ENCODE data around the gene C17orf75. TPM values are rescaled to one million over a fixed set of nuclear protein-coding genes. Genes with fewer than 3 reads are reported as not detected.

Gene C17orf75
- total RNA-seq, 4 donors from 2014 or later = 3.1 to 8.5 (median 7.5) TPM

GRCh38 chr17:32288615-32289014 lies 53.4 kb downstream of the C17orf75 start:
- no peak for TF ChIP-seq CTCF (IDR thresholded peaks at IDR 0.05; ENCODE audit: low read depth)

- TF ChIP-seq CTCF (IDR thresholded peaks at IDR 0.05; ENCODE audit: low read depth) = no peak
Observed at GRCh38 chr17:32287804-32288511, 54.0 kb downstream of the C17orf75 start.

GRCh38 chr17:32286518-32286900 lies 55.5 kb downstream of the C17orf75 start:
- no peak for TF ChIP-seq CTCF (IDR thresholded peaks at IDR 0.05; ENCODE audit: low read depth)

GRCh38 chr17:32285746-32286517 lies 56.0 kb downstream of the C17orf75 start:
- no peak for TF ChIP-seq CTCF (IDR thresholded peaks at IDR 0.05; ENCODE audit: low read depth)

GRCh38 chr17:32285306-32285705 lies 56.7 kb downstream of the C17orf75 start:
- TF ChIP-seq CTCF (IDR thresholded peaks at IDR 0.05; ENCODE audit: low read depth) = no peak

GRCh38 chr17:32283745-32284201 lies 58.2 kb downstream of the C17orf75 start:
- no peak for TF ChIP-seq CTCF (IDR thresholded peaks at IDR 0.05; ENCODE audit: low read depth)

- no peak for TF ChIP-seq CTCF (IDR thresholded peaks at IDR 0.05; ENCODE audit: low read depth)
Observed at GRCh38 chr17:32281011-32281451, 60.9 kb downstream of the C17orf75 start.

Measured in subcutaneous adipose tissue (tissue), 4 donors.